Activated CD4-positive, alpha-beta T cell treated with anti-CD3 and anti-CD28 coated beads for 24 hours (primary cell): Measurements from ENCODE around the gene CCNO.

Experiments
- DNase-seq, 2 donors: peaks; one replicate each; pipeline ENCODE4 v3.0.0-alpha.2; 2020; ENCODE audit warnings: low read depth in 2 of 2

CCNO gene, protein sequence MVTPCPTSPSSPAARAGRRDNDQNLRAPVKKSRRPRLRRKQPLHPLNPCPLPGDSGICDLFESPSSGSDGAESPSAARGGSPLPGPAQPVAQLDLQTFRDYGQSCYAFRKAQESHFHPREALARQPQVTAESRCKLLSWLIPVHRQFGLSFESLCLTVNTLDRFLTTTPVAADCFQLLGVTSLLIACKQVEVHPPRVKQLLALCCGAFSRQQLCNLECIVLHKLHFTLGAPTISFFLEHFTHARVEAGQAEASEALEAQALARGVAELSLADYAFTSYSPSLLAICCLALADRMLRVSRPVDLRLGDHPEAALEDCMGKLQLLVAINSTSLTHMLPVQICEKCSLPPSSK

GRCh38 chr5:55232985-55233928 is at the start of gene CCNO:
CCNO (minus strand) TSS chr5:55233608; CDS start chr5:55233523, 85 bp downstream.
- peak; percentile 39 to 57 for DNase-seq

GRCh38 chr5:55278778-55279177 is 45.4 kb upstream of the CCNO start:
- DNase-seq: no peak

GRCh38 chr5:55276771-55277170 is 43.4 kb upstream of the CCNO start:
- DNase-seq: no peak

DNA sequence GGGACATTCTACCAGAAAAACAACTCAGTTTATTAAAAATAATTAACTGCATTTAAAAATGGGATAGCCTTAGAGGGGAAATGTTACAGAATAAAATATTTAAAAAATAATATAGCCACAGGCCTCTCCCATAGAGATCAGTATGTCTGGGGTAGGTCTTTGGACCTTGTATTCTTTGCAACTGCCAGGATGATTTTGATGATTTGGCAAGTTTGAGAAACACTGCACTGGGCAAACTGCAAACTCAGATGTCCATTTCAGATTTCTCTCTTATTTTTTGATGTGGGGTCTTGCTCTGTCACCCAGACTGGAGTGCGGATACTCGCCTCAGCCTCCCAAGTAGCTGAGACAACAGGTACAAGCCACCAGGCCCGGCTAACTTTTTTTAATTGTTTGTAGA is 24.9 kb upstream of the CCNO start:
- DNase-seq: no peak

DNA sequence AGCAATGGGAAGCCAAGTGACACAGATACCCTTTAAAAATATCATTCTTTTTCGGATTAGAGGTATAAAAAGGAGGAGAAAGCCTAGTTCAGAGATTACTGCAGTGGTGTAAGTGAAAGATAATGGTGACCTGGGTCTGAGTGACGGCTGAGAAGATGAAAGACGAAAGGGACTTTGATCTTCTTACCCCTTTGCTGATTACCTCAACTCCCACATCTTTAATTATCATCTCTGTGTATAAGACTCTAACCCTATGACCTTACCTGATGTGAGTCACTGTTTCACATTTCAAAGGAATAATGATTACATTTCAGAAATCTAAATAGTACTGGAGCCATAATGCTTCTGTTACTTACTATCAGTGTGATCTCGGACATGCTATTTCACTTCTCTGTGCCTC is 21.4 kb upstream of the CCNO start:
- DNase-seq: no peak

GRCh38 chr5:55250064-55250463 is 16.7 kb upstream of the CCNO start:
- DNase-seq: no peak

- DNase-seq: no peak
Measured at GRCh38 chr5:55241746-55242145, 8.3 kb upstream of the CCNO start.

GRCh38 chr5:55236800-55237199 is 3.4 kb upstream of the CCNO start:
- DNase-seq: no peak

- DNase-seq: no peak
Measured at GRCh38 chr5:55234121-55234700, 803 bp upstream of the CCNO start.

DNA sequence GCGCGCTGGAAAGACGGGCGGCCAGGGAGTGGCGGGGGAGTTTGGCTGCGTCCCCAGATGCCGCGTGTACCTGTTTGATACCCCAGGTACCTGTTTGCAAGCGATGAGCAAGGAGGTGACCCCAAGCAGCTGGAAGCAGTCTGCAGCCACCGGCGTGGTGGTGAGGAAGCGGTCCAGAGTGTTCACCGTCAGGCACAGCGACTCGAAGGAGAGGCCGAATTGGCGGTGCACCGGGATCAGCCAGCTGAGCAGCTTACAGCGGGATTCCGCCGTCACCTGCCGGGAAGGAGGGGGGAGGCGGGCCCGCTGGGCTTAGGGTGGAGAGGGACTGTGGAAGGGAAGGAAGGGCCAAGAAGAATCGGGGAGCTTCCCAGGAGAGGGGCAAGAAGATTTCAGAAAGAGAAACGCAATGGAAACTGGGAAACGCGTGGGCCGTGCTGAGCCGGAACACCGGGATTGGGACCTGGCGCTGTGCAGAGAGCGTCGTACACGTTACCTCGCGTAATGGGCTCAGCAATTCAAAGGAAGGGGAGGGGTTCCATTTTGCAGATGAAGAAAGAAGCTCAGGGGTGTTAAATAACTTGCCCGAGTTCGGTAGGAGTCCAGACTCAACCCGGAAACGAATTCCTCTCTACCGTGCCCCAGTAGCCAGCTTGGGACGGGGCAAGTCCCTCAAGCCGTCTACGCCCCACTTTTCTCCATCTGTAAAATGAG is 980 bp downstream of the CCNO start:
- no peak for DNase-seq

GRCh38 chr5:55231919-55232270 is 1.5 kb downstream of the CCNO start:
- DNase-seq: no peak

DNA sequence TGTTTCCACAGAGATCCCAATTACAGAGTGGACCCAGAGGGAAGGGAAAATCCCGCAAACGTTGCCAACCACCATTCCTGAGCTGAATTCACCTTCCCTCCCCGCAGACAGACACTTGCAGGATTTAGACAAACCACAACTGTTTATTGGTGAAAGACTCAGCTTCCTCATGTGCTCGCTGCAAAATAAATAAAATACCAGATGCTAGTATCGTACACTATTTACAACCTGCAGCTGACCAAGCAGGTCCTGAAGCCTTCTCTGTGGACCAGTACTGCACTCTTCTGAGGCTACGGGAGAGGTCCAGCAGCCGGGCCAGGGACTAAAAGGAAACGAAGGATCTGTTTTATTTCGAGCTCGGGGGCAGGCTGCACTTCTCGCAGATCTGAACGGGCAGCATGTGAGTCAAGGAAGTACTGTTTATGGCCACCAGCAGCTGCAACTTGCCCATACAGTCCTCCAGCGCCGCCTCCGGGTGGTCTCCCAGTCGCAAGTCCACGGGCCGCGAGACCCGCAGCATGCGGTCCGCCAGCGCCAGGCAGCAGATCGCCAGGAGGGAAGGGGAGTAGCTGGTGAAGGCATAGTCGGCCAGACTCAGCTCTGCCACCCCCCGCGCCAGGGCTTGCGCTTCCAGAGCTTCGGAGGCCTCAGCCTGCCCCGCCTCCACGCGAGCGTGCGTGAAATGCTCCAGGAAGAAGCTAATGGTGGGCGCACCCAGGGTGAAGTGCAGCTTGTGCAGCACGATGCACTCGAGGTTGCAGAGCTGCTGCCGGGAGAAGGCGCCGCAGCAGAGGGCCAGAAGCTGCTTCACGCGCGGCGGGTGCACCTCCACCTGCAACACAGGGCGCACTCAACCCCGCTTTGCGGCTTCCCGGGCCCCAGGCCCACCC is 2.1 kb downstream of the CCNO start:
- DNase-seq: no peak

DNA sequence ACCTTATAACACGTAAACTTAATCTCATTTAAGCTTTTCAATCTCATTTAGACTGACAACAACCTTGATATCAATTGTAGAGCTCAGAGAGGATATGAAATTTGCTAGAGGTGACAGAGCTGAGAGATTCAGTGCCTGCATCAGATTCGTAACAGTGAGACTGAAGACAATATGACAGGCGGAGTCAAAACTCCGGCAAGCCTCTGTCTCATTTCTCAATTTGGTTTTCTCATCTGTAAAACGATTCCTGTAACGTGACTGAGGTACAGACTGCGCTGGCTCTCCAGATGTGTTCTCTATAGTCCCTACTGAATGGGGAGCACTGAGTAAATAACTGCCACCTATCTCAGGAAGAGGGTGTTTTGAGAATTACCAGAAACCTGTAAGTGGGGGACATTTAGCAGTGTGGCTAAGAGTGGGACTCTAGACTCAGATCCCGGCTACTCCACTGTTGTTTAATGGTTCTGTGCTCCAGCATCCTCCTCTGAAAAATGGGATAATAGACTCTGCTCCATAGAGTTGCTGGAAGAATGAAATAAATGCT is 3.2 kb downstream of the CCNO start:
- DNase-seq: no peak

- DNase-seq: no peak
Measured at GRCh38 chr5:55227664-55228430, 5.6 kb downstream of the CCNO start.

DNA sequence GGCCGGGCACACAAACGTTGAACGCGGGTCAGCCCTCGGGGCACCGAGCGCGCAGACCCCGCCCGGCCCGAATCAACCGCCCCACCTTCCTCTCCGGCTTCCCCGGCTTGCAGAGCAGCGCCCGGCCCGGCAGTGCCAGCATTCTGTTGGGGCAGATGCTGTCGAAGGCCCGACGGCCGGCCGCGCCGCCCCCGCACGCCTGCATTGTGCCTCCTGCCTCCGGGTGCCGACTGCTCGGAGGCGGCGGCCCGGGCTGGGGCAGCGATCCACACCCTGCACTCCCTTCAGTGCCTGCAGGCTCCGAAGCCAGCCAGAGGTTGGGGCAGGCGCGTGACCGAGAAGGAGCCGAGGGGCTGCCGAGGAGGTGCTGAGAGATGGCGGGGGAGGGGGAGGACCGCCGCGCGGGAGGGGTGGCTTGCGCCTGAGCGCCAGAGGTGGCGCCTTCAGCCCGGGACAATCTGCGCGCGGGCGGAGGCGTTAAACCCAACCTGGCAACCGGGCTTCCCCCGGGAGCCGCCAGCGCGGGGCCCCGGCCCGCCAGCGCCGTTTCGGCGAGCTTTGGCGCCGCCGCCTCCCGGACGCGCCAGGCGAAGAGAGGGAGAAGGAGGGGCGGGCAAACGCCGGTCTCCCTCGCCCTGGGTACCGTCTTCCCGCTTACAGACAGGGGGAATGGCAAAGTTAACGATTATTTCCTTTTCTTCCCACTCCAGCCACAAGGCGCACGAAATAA is 6.3 kb downstream of the CCNO start, which contains the start of gene MCIDAS:
MCIDAS (minus strand) TSS at position 382 of the 730 bp plus-strand sequence; CDS start at position 205, 177 bp downstream.
- DNase-seq: peak; percentile 45 to 61

GRCh38 chr5:55226027-55226933 is 7.1 kb downstream of the CCNO start:
- DNase-seq: peak; percentile 42 to 66

- DNase-seq: no peak
Measured at GRCh38 chr5:55225346-55225745, 8.1 kb downstream of the CCNO start.

DNA sequence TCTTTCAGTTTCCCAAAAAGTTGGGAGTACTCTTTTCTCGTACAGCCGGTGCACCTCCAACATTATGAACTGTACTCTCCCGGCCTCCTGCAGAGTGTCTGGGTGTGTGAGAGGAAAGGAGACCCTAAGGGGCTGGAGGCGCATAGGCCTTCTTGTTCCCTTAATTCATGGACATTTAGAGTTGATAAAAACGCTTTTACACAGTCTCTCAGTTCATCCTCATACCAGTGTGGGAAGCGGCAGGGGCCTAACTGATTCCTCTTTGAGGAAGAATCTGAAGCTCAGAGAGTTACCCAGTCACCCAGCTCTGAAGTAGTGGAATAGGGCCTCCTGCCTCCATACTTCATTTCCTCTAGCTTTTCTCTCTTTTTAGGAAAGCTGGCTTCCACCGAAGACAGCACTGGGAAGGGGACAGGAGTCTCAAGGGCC is 9.6 kb downstream of the CCNO start:
- DNase-seq: no peak
